GM12801 (cell line): ENCODE results near the gene PAK1IP1.

ENCODE experiments used
- TF ChIP-seq, protein P1 (sequence below): IDR thresholded peaks from one replicate; pipeline ENCODE4 v1.5.1; 2011; ENCODE audit warnings: control low read depth; ENCODE audit not compliant: insufficient read length; ENCODE audit errors: extremely low read depth

PAK1IP1 gene

DNA sequence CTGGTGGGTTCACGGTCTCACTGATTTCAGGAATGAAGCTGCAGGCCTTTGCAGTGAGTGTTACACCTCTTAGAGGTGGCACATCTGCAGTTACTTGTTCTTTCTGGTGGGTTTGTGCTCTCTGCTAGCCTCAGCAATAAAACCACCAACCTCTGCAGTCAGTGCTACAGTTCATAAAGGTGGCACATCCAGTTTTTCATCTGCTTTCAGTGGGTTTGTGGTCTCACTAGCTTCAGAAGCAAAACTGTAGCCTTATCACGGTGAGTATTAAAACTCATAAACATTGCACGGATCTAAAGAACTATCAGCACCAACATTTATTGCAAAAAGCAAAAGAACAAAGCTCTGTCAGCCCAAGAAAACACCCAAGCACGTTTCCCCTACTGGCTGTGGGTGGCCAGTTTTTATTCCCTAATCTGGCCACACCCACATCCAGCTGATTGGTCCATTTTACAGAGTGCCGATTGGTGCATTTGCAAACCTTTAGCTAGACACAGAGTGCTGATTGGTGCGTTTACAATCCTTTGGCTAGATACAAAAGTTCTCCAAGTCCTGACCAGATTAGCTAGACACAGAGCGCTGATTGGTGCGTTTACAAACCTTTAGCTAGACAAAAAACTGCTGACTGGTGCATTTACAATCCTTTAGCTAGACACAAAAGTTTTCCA is 24.7 kb downstream of the PAK1IP1 start:
- TF ChIP-seq, protein P1, sequence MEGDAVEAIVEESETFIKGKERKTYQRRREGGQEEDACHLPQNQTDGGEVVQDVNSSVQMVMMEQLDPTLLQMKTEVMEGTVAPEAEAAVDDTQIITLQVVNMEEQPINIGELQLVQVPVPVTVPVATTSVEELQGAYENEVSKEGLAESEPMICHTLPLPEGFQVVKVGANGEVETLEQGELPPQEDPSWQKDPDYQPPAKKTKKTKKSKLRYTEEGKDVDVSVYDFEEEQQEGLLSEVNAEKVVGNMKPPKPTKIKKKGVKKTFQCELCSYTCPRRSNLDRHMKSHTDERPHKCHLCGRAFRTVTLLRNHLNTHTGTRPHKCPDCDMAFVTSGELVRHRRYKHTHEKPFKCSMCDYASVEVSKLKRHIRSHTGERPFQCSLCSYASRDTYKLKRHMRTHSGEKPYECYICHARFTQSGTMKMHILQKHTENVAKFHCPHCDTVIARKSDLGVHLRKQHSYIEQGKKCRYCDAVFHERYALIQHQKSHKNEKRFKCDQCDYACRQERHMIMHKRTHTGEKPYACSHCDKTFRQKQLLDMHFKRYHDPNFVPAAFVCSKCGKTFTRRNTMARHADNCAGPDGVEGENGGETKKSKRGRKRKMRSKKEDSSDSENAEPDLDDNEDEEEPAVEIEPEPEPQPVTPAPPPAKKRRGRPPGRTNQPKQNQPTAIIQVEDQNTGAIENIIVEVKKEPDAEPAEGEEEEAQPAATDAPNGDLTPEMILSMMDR = no peak

DNA sequence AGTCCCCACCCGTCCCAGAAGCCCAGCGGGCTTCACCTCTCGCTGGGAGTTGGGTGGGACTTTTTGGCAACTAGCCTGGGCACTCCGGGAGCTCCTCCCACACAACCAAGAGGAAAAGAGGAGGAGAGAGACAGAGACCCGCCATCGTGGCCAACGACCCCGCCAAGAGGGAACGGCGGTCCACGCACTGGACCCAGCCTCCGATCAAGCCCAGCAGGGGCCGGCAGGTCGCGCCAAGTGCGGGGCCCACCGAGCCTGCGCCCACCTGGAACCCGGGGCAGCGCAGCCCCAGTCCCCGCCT is 25.1 kb downstream of the PAK1IP1 start:
- TF ChIP-seq, protein P1 = no peak

DNA sequence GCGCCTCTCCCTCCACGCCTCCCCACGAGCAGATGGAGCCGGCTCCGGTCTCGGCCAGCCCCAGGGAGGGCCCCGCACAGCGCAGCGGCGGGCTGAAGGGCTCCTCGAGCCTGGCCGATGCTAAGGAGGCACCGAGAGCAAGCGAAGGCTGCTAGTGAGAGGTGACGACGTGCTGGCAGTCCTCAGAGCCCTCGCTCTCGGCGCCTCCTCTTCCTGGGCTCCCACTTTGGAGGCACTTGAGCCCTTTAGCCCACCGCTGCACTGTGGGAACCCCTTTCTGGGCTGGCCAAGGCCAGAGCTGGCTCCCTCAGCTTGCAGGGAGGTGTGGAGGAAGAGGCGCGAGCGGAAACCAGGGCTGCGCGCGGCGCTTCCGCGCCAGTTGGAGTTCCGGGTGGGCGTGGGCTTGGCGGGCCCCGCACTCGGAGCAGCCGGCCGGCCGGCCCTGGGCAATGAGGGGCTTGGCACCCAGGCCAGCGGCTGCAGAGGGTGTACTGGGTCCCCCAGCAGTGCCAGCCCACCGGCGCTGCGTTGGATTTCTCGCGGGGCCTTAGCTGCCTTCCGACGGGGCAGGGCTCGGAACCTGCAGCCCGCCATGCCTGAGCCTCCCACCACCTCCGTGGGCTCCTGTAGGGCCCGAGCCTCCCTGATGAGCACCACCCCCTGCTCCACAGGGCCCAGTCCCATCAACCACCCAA is 25.6 kb downstream of the PAK1IP1 start:
- TF ChIP-seq, protein P1 = no peak

DNA sequence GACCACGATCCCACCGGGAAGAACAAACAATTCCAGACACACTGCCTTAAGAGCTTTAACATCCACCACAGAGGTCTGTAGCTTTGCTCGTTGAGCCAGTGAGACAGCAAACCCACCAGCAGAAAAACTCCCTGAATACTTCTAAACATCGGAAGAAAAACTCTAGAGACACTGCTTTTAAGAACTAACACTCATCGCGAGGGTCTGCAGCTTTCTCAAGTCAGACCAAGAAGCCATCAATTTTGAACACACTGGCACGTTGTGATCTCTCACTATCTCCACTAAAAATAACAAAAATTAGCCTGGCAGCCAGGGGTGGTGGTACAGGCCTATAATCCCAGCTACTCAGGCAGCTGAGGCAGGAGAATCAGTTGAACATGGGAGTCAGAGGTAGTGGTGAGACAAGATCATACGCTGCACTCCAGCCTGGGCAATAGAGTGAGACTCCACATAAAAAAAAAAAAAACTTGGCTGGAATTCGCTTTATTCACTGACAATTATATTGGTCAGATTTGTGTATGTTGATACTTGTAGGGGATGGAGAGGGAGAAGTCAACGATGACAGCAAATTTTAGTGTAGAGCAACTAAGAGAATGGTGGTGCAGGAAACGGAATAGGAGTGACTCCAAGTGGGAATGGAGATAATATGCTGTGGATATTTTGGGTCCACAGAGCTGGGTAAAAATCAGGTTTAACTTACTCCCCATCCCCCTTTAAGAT is 27.2 kb downstream of the PAK1IP1 start:
- TF ChIP-seq, protein P1 = no peak

DNA sequence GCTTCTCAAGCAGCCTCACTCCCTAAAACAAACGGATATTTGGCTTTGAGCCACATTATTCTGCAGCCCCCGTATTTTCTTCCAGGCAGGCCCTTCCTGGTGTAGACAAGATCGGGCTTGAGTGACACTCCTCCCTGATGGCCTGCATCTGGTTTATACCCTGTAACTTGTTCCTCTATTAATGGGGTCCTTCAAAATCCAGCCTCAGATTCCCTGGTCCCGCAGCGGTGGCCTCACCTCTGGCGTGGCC is 27.7 kb downstream of the PAK1IP1 start:
- TF ChIP-seq, protein P1 = no peak

DNA sequence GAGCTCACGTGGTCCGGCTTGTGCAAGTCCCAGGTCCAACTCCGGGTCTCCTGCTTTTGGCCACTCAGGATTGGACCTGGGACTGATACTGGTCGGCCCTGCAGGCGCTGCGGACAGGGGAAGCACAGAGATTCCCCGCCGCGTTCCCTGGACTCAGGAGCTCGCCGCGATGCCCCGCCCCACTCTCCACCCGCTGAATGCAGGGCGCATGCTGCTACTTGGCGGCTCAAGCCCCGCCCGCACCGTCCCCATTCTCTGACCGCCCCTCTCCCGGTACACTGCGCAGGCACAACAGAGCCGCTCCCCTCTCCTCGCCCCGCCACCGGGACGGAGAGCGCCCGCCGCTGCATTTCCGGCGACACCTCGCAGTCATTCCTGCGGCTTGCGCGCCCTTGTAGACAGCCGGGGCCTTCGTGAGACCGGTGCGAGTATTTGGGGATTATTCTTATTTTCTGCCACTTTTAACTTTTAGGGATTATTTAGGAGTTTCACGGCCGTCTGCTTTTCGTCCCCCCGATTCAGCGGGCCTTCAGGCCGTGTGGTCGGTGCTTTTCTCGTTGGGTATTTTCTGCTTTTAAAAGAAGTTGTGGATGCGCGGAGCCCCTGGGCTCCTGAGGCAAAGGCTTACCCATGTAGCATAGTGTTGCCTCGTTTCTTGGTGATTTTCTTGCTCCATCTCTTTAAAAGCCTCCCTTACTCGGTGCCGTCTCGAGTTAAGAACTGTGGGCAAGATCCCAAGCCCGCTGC is 28.2 kb downstream of the PAK1IP1 start, which contains the start of gene TMEM14C:
TMEM14C (plus strand) TSS at position 251 of the 747 bp plus-strand sequence. CDS start 1,544 bp downstream, outside the sequence.
- TF ChIP-seq, protein P1 = no peak

DNA sequence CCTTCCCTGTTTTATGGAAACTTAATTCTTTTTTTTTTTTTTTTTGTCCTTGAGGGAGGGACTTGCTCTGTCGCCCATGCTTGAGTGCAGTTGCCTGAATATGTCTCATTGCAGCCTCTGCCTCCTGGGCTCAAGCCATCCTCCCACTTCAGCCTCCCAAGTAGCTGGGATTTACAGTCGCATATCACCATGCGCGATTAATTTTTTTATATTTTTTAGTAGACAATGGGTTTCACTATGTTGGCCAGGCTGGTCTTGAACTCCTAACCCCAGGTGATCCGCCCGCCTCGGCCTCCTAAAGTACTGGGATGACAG is 28.8 kb downstream of the PAK1IP1 start:
- TF ChIP-seq, protein P1 = no peak
